Ammon's horn (tissue), 1 donor: ENCODE measurements around the gene PDS5A.
"Not testable (repeated sequence)": the region's sequence is repeated elsewhere in the genome, so short reads cannot be mapped to it uniquely, and the experiment has no call there.

Experiments
- DNase-seq: peaks from one replicate; pipeline ENCODE4 v3.0.0-alpha.2; 2016; ENCODE audit warnings: low spot score

Gene PDS5A

GRCh38 chr4:39899291-39899690 is 78.4 kb downstream of the PDS5A start:
- no peak for DNase-seq

DNA sequence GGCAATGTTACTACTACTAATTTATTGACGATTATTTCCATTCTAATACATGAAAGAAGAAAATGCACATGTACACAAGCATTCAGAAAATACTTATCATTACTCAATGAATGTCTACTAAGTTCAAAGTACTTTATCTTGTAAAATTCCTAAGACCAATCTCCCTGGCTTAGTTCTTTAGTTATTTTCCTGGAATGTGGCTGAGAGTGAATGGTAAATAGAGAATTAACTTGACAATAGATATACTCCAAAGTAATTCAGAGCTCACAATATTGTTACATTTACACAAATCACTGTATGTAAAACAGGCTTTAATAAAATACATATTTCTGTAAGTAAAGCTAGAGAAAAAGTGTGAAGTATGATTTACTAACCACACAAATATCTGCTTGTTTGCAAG is 79.7 kb downstream of the PDS5A start:
- DNase-seq, result no peak

- no peak for DNase-seq
Measured at GRCh38 chr4:39893693-39894072, 84.0 kb downstream of the PDS5A start.

DNA sequence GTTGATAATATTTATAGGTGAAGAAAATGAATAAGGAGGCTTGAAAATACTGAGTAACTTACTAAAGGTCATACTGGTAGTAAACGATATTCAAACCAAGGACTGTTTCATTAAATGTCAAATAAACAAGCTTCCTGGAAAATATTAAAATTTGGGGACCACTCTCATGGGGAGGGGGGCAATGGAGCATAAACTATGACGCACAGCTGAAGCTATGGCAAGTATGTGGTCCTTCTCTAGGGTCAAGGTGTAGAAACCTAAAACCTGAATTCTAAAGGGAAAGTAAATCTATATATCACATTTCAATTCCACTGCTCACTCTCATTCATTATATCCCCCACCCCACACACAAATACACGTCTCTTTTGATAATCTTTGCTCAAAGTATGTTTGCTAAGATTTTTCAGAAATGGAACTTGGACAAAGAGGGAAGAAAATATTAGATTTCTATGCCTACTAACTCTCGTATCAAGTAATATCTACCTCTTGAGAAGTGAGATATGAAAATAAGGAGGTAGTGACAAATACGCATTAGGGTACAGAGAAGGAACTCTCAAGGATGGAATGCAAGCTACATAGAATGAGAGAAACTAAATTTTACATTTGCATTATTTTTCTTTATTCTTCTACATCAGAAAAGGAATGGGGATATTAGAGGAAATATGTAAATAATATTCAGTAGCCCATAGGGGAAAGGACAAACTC is 84.6 kb downstream of the PDS5A start:
- DNase-seq, result no peak

- no peak for DNase-seq
Measured at GRCh38 chr4:39889226-39889625, 88.5 kb downstream of the PDS5A start.

GRCh38 chr4:39888541-39888940 is 89.2 kb downstream of the PDS5A start:
- no peak for DNase-seq

GRCh38 chr4:39883646-39884045 is 94.1 kb downstream of the PDS5A start:
- DNase-seq, result no peak

DNA sequence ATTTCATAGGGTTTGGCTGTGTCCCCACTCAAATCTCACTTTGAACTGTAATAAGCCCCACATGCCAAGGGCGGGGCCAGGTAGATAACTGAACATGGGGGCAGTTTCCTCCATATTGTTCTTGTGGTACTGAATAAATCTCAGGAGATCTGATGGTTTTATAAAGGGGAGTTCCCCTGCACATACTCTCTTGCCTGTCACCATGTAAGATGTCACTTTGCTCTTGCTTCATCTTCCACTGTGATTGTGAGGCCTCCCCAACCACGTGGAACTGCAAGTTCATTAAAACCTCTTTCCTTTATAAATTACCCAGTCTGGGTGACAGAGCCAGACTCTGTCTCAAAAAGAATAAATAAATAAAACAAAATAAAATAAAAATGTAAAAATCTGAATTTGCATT is 95.9 kb downstream of the PDS5A start:
- no peak for DNase-seq

GRCh38 chr4:39877971-39878370 is 99.7 kb downstream of the PDS5A start:
- no peak for DNase-seq

DNA sequence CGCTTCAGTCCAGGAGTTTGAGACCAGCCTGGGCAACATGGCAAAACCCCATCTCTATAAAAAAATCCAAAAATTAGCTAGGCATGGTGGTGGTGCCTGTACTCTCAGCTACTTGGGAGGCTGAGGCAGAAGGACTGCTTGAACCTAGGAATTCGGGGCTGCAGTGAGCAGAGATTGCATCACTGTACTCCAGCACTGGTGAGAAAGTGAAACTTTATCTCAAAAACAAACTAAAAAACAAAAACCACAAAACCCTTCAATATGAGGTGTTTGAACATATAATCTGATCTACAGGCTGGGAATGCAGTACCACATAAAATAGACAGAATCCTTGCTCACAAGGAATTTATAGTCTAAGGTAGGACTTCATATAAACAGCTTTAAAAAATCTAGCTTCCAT is 103.9 kb downstream of the PDS5A start:
- no peak for DNase-seq

DNA sequence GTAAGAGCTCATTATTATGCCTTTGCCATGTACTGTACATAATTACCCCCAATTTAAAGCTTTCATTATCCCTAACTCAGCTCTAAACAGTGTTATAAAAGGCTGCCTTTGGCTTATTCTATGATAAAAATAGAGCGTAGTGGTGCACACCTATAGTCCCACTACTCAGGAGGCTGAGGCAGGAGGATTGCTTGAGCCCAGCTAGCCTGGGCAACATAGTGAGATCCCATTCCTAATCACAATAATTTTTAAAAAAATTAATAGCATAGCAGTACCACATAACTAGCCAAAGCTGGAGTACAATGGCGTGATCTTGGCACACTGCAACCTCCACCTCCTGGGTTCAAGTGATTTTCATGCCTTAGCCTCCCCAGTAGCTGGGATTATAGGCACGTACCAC is 112.4 kb downstream of the PDS5A start:
- no peak for DNase-seq

GRCh38 chr4:39864391-39864790 is 113.3 kb downstream of the PDS5A start:
- DNase-seq, result no peak

GRCh38 chr4:39860804-39861203 is 116.9 kb downstream of the PDS5A start:
- no peak for DNase-seq

DNA sequence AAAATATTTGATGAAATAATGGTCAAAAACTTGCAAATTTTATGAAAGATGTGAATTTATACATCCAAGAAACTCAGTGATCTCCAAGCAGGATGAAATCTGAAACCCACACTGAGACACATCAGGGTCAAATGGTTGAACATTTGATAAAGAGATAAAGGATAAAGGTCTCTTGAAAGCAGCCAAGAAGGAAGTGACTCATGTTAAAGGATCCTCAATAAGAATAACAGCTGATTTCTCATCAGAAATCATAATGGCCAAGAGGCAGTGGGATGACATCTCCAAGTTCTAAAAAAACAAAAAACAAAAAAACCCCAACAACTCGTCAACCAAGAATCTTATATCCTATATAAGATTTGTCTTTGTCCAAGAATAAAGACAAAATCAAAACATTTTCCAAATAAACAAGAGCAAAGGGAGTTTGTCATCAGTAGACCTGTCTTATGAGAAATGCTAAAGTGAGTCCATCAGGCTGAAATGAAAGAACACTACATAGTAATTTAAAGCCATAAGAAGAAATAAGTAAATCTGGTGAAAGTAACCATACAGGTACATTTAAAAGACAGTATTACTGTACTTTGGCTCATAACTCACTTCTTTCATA is 121.7 kb downstream of the PDS5A start:
- no peak for DNase-seq

DNA sequence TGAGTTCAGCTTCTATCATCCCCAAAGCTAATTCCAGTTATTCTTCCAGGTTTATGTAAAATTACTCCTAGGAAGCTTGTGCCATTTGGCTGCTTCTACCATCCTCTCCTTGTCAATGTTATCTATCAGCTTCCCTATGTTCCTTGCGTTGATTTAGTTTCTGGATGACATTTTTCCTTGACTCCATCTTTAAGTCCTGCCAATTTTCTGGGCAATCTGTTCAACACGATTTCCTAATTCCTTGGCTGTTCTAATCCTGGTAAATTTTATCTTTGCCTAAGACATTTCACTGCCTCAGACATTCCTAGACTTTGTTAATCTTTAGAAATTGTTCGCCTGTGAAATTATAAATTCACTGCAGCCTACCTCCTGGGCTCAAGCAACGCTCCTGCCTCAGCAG is 125.1 kb downstream of the PDS5A start:
- no peak for DNase-seq

DNA sequence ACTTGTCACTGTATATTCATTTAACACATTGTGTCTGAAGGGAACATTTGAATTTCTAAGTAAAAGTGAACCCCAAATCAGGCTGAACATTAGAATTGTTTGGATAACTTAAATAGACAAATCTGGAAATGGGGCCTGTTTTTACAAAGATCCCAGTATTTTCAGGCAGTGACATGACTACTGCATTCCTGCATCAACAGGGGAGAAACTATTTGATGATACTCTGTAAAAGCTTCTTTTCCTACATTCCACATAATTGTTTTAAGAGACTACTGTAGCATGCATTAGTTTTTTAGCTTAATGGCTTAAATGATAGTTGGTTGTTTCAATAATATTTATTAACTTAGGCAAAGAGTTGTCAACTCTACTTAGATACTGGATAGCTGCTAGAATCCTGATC is 127.0 kb downstream of the PDS5A start:
- no peak for DNase-seq

- no peak for DNase-seq
Measured at GRCh38 chr4:39846705-39847104, 131.0 kb downstream of the PDS5A start.

GRCh38 chr4:39846120-39846519 is 131.6 kb downstream of the PDS5A start:
- no peak for DNase-seq

DNA sequence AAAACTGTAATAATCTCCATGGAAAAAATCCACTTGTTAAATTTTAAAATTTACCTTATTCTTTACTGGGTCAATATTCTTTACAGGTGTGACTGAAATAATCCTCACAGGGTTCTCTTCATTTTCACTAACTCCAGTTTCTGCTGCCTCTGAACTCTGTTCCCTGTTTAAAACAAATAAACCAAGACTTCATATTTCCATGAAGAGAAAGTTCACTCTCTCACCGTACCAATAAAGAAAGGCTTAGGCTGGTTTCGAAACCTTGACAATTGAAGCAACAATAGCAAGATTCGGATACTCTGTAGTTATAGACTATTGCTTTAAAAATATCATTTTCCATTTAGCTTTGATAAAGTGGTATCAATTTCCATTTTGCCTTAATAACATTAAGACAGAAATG is 135.8 kb downstream of the PDS5A start:
- DNase-seq, result no peak

DNA sequence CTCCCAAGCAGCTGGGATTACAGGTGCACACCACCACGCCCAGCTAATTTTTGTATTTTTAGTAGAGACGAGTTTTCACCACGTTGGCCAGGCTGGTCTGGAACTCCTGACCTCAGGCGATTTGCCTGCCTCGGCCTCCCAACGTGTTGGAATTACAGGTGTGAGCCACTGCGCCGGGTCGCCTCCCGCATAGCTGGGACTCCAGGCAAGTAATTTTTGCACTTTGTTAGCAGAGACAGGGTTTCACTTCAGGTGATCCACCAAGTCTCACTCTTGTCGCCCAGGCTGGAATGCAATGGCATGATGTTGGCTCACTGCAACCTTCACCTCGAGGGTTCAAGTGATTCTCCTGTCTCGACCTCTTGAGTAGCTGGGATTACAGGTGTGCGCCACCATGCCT is 137.2 kb downstream of the PDS5A start:
- DNase-seq, result not testable (repeated sequence)

DNA sequence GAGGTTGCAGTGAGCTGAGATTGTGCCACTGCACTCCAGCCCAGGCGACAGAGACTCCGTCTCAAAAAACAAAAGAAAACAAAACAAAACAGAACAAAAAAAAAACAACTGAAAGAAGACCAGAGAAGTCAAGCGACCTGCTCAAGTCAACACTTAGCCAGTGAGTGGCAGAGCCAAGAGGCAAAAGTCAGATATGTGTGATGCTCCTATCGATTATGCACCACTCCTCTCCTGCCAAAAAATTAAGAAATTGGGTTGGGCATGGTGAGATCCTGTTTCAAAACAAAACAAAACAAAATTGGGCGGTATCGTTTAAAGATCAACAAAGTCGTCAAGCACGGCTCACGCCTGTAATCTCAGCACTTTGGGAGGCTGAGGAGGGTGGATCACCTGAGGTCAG is 137.7 kb downstream of the PDS5A start:
- DNase-seq, result no peak

GRCh38 chr4:39838431-39838830 is 139.3 kb downstream of the PDS5A start:
- not testable (repeated sequence) for DNase-seq

GRCh38 chr4:39834269-39834668 is 143.4 kb downstream of the PDS5A start:
- DNase-seq, result no peak

DNA sequence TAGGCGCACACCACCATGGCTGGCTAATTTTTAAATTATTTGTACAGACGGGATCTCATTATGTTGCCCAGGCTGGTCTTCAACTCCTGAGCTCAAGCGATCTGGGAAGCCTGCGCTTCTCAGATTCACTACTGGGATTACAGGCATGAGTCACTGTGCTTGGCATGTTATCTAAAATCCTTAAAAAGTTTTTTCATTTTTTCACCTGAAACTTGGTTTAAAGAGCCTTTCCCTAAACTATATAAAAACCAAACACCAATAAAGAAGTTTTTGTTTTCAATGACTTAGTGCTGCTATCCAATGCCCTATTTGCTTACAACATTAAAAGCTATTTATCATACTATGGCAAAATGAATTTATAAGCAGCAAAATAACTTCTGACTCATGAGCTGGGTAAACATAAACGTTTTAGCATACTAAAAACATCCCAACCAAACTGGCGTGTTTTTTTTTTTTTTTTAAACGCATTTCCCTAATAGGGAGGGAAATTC is 151.9 kb downstream of the PDS5A start:
- no peak for DNase-seq
